ENCODE results near the gene GP9. TPM values are rescaled to one million over a fixed set of nuclear protein-coding genes. Genes with fewer than 3 reads are reported as not detected.
"Not testable (repeated sequence)": the region's sequence is repeated elsewhere in the genome, so short reads cannot be mapped to it uniquely, and the experiment has no call there.

GP9 gene
- total and polyA plus RNA-seq, 8 donors: 1.1 to 2.7 (median 2.1) TPM; not detected in 1

DNA sequence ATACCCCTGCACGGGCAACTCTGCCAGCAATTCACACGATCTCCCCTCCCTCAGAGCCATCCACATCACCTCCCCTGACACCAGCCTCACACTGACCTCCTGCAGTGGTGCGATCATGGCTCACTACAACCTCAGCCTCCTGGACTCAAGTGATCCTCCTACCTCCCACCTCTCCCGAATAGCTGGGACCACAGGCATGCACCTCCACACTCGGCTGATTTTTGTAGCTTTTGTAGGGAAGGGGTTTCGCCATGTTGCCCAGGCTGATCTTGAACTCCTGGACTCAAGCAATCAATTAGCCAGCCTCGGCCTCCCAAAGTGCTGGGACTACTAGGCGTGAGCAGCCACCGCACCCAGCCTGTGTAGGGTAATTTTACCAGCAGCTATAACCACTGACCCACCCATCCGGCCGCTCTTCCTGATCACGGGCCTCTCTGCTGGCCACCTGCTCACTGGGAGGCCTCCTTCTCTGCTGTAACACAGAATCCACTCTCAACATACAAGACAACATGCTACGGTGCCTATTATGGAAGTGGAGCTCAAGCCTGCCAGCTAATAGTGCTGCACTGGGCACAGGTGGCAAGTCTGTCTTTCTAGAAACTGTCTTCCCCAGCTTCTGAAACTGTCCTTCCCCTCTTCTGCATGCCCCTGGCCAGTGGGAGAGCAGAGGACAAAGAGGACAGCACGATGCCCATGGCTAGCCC lies 4.6 kb downstream of the GP9 start:
- intact Hi-C loops (cut with DNase I): no loop called here

DNA sequence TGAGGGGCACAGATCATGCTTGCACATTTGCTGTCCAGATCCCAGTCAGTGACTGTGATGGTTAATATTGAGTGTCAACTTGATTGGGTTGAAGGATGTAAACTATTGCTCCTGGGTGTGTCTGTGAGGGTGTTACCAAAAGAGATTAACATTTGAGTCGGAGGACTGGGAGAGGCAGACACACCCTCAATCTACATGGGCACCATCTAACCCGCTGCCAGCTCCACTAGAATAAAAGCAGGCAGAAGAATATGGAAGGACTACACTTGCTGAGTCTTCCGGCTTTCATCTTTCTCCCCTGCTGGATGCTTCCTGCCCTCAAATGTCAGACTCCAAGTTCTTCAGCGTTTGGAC lies 5.1 kb downstream of the GP9 start:
- TF ChIP-seq, protein P1, sequence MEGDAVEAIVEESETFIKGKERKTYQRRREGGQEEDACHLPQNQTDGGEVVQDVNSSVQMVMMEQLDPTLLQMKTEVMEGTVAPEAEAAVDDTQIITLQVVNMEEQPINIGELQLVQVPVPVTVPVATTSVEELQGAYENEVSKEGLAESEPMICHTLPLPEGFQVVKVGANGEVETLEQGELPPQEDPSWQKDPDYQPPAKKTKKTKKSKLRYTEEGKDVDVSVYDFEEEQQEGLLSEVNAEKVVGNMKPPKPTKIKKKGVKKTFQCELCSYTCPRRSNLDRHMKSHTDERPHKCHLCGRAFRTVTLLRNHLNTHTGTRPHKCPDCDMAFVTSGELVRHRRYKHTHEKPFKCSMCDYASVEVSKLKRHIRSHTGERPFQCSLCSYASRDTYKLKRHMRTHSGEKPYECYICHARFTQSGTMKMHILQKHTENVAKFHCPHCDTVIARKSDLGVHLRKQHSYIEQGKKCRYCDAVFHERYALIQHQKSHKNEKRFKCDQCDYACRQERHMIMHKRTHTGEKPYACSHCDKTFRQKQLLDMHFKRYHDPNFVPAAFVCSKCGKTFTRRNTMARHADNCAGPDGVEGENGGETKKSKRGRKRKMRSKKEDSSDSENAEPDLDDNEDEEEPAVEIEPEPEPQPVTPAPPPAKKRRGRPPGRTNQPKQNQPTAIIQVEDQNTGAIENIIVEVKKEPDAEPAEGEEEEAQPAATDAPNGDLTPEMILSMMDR (IDR thresholded peaks at IDR 0.05): no peak
- DNase-seq (no peak), ATAC-seq (no peak)
- intact Hi-C loops (cut with DNase I): no loop called here
- no peak overlapping the region for H3K27ac ChIP-seq
- no peaks in the 10 kb centered on the region for H3K27me3 ChIP-seq
- no peaks in the 10 kb centered on the region for H3K36me3 ChIP-seq
- peaks cover 2 to 11% of the 10 kb centered on the region in 2 donors for H3K4me1 ChIP-seq
- no peak overlapping the region for H3K4me3 ChIP-seq
- peaks cover 0 to 3% of the 10 kb centered on the region in 2 donors for H3K9me3 ChIP-seq

More for the DNA sequence above, 4.6 kb downstream of the GP9 start:
- TF ChIP-seq, protein P1 (IDR thresholded peaks at IDR 0.05): no peak
- no peak overlapping the region for H3K4me3 ChIP-seq
- ATAC-seq (no peak), DNase-seq (no peak)
- H3K36me3 ChIP-seq: no peaks in the 10 kb centered on the region
- no peaks in the 10 kb centered on the region for H3K27me3 ChIP-seq
- peaks cover 2 to 11% of the 10 kb centered on the region in 2 donors for H3K4me1 ChIP-seq
- H3K27ac ChIP-seq: no peak overlapping the region
- H3K9me3 ChIP-seq: peaks cover 0 to 3% of the 10 kb centered on the region in 2 donors

DNA sequence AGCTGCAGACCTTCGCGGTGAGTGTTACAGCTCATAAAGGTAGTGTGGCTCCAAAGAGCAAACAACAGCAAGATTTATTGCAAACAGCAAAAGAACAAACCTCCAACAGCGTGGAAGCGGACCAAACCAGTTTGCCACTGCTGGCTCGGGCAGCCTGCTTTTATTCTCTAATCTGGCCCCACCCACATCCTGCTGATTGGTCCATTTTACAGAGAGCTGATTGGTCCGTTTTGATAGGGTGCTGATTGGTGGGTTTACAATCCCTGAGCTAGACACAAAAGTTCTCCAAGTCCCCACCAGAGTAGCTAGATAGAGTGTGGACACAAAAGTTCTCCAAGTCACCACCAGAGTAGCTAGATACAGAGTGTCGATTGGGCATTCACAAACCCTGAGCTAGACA lies 7.1 kb downstream of the GP9 start:
- ATAC-seq; H3K27me3 ChIP-seq; H3K36me3 ChIP-seq; H3K4me3 ChIP-seq; H3K27ac ChIP-seq; H3K9me3 ChIP-seq; intact Hi-C loops (cut with DNase I); DNase-seq: not testable (repeated sequence)
- peaks cover 2 to 11% of the 10 kb centered on the region in 2 donors for H3K4me1 ChIP-seq

DNA sequence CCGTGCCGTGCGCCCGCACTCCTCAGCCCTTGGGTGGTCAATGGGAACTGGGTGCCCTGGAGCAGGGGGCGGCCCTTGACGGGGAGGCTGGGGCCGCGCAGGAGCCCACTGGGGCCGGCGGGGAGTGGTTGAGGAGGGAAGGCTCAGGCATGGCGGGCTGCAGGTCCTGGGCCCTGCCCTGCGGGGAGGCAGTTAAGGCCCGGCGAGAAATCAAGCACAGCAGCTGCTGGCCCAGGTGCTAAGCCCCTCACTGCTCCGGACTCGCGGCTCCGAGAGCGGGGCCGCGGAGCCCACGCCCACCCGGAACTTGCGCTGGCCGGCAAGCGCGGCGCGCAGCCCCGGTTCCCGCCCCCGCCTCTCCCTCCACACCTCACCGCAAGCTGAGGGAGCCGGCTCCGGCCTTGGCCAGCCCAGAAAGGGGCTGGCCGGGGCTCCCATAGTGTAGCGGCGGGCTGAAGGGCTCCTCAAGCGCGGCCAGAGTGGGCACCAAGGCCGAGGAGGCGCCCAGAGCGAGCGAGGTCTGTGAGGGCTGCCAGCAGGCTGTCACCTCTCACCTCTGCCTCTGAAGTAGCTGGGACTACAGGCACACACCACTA lies 7.8 kb downstream of the GP9 start:
- Histone ChIP-seq H3K9me3 (peaks cover 0 to 3% of the 10 kb centered on the region in 2 donors), H3K4me1 (peaks cover 2 to 11% of the 10 kb centered on the region in 2 donors), H3K4me3 (peak overlapping the region; percentile 27 to 41), H3K36me3 (no peaks in the 10 kb centered on the region), H3K27me3 (no peaks in the 10 kb centered on the region), H3K27ac (no peak overlapping the region)
- ATAC-seq: peak; percentile 81
- TF ChIP-seq, protein P1 (IDR thresholded peaks at IDR 0.05): no peak
- intact Hi-C loops (cut with DNase I): no loop called here
- peak in 2 of 4 donors; percentile 43 to 84 for DNase-seq

DNA sequence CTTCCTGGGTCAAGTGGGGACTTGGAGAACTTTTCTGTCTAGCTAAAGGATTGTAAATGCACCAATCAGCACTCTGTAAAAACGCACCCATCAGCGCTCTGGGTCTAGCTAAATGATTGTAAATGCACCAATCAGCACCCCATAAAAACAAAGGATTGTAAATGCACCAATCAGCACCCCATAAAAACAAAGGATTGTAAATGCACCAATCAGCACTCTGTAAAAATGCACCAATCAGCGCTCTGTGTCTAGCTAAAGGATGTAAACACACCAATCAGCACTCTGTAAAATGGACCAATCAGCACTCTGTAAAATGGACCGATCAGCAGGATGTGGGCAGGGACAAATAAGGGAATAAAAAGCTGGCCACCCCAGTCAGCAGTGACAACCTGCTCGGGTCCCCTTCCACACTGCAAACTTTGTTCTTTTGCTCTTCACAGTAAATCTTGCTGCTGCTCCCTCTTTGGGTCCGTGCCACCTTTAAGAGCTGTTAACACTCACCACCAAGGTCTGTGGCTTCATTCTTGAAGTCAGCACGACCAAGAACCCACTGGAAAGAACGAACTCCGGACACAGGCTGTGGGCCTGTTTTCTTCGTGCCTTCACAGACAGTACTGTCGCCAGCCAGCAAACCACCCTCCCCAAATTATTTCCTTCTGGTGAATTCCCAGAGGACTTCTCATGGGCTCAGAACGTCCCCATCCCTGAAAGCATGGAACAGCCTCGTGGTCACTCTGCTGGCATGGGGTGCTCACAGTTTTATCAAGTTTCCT lies 8.9 kb downstream of the GP9 start:
- intact Hi-C loops (cut with DNase I); H3K27ac ChIP-seq; DNase-seq; H3K27me3 ChIP-seq; H3K36me3 ChIP-seq; H3K9me3 ChIP-seq; ATAC-seq; H3K4me3 ChIP-seq: not testable (repeated sequence)
- H3K4me1 ChIP-seq: peaks cover 2 to 11% of the 10 kb centered on the region in 2 donors

All from left lung (tissue), 10 donors.